HG02610 (cell line): Measurements from ENCODE around the gene TRMT6.

Experiments
- ATAC-seq: cut with Tn5 transposase; IDR thresholded peaks from one replicate; pipeline ENCODE4 v1.9.1; 2021; ENCODE audit warnings: mild to moderate bottlenecking, moderate library complexity; ENCODE audit not compliant: unreplicated experiment

Gene TRMT6

DNA sequence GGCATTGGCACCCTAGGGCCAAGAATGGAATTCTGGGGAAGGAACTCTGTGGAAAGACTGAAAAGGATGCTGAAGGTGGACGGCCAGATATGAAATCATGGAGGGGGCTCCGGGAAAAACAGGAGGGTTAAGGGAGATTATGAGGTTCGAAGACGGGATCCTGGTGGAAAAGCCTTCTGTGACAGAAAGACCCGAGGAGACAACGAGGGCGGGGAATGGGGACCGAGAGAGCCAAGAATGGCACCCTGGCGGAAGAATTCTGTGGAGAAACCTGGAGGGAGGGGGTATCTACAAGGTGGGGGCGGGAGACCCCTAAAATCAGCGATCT is 426 bp downstream of the TRMT6 start:
- no peak for ATAC-seq

GRCh38 chr20:5947276-5947675 is 3.1 kb downstream of the TRMT6 start:
- no peak for ATAC-seq

GRCh38 chr20:5945963-5946362 is 4.4 kb downstream of the TRMT6 start:
- ATAC-seq, result no peak

DNA sequence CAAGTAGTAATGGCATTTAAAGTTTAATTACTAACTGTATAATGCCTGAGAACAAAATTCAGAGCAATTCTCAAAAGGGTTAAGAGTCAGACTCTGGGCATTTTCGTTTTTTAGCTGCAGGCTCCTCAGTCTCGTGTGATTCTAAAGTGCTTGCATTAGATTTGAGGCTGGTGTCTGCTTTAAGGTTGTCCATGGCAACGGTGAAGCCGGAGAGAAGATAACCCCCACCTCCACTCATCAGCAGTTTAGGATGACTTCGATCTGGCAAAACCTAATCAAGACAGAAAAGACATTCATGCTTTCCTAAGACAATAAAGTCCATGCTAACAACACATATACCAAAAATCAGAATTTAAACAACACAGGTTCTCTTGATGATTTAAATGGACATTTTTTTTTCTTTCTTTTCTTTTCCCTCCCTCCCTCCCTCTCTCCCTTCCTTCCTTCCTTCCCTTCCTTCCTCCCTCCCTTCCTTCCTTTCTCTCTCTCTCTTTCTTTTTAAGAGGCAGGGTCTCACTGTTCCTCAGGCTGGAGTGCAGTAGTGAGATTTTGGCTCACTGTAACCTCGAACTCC is 11.8 kb downstream of the TRMT6 start:
- no peak for ATAC-seq

DNA sequence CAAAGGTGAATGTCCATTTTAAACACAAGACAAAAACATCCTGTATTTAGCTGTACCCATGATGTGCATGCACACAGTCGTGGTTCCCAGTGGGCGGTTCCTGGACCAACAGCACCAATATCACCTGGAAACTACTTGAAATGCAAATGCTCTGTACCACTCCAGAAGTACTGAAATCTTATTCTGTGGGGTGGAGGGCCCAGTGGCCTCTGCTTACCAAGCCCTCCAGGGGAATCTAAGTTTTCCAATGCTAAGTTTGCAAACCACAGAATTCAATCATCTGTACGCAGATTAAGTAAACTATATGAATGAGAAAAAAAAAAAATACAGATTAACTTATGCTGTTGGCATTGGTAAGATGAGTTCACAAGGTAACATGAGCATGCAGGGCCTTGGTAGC is 14.1 kb downstream of the TRMT6 start:
- ATAC-seq, result no peak

- no peak for ATAC-seq
These were observed 14.9 kb downstream of the TRMT6 start for GRCh38 chr20:5935384-5935783.

GRCh38 chr20:5933802-5934436 is 16.4 kb downstream of the TRMT6 start:
- ATAC-seq, result no peak

DNA sequence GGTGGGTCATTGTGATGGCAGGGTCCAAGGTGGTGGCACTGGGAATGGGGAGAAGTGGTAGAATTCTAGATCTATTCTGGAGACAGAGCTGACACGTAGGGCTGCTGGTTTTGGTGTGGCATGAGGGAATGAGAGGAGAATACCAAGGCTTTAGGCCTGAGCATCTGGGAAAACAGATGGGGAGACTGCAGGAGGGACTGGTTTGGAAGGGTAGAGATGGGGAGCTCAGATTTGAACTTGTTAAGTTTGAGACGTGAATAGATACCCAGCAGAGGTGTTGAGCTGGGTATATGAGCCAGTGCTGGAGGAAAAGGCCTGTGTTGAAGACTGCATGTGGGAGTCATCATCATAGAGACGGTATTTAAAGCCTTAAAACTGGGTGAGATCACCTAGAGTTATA is 17.5 kb downstream of the TRMT6 start:
- no peak for ATAC-seq

- ATAC-seq, result no peak
These were observed 18.9 kb downstream of the TRMT6 start for GRCh38 chr20:5931411-5931810.

DNA sequence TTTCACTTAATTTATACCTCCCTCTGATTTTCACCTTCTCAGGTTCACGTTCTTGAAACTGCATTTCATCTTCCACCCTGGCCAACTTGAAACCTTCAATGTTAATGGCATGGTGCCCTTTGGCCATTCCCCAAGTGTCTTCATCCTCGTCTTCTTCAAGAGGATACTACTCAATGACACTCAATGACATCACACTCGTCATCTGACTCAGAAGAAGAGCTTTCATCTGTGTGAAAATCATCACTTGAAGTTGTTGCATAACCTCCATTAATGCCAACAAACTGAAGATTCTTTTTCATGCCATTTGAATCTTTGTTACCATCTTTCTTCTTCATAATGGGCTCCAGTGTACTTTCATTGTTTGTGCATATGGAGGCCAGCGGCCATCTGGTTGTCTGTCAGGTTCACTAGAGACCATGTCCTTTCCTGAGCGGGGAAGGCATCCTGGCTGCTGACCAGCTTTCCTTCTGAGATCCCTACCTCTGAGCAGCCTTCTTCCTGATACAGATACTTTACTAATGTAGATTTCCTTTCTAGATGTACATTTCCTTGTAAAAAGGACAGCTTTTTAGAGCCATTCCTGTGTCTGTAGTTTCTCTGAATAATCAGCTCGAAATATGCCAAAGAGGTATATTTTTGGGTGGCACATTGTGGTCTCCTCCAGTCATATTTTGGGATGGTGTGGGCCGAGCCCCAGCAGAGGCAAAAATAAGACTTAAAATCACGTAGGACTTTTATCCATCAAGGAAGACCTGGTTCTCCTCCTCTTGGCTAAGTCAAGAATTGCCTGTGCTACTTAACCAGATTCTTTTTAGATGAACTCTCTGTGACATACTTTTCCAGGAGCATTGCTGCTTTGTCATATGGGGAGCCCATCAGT is 21.3 kb downstream of the TRMT6 start:
- no peak for ATAC-seq

DNA sequence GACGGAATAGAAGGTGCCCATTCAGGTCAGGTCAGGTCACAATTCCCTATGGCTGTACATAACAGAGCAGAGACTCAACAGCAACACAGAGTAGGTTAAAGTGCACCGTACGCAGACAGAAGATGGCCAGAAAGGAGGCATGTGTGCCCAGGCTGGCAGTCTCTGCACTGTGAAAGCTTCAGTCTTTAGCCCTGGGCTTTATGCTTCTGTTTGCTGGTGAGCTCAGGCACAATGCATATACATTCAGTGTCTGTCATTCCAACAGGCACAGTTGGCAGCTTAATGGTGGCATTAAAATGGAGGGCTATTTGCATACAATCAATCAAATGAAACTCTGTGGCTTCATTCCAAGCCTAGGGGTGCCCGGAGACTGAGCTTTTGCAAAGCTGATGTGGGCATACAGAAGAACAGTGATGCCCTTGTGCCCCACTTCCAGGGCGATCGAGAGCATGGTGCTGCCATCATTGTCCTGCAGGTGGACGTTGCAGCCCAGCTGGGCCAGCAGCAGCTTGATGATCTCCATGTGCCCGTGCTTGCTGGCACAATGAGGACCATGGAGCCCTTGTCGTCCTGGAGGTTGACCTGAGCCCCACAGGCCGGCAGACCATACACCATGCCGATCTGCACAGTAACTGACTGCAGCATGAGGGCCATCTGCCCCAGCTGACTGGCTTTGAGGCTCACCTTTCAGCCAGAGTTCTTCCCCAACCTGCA is 22.4 kb downstream of the TRMT6 start:
- no peak for ATAC-seq

GRCh38 chr20:5925551-5925950 is 24.8 kb downstream of the TRMT6 start:
- ATAC-seq, result no peak

DNA sequence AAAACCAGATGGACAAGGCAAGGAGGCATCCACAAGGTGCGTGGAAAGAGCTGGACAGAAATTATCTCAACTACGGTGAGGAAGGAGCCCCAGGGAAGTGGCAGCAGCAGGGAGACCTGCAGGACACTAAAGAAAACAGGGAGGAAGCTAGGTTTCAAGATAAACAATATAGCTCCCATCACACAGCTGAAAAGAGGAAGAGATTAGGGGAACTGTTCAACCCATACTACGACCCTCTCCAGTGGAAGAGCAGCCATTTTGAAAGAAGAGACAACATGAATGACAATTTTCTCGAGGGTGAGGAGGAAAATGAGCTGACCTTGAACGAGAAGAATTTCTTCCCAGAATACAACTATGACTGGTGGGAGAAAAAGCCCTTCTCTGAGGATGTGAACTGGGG is 26.8 kb downstream of the TRMT6 start:
- ATAC-seq, result no peak

DNA sequence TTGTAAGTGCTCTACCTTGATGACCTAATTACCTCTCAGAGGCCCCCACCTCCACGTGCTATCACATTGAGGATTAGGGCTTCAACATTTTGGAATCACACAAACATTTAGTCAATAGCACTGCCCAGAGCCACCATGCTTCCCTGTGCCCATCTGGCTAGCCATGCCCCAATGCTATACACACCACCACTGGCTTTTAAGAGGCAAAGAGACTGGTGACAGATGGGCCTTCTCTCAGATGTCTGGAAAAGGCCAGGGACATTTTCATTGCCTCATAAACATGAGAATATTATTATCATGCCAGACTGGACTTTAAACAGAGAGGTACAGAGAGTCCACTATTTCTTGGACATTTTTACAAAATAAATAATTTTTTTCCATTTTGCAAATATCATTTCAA is 29.8 kb downstream of the TRMT6 start:
- no peak for ATAC-seq

GRCh38 chr20:5919626-5920544 is 30.4 kb downstream of the TRMT6 start:
- no peak for ATAC-seq

- ATAC-seq, result no peak
These were observed 31.3 kb downstream of the TRMT6 start for GRCh38 chr20:5918856-5919625.

GRCh38 chr20:5914859-5915258 is 35.5 kb downstream of the TRMT6 start:
- ATAC-seq, result no peak

- ATAC-seq, result no peak
These were observed 37.2 kb downstream of the TRMT6 start for GRCh38 chr20:5913166-5913565.

- ATAC-seq, result no peak
These were observed 40.1 kb downstream of the TRMT6 start for GRCh38 chr20:5910186-5910585.

DNA sequence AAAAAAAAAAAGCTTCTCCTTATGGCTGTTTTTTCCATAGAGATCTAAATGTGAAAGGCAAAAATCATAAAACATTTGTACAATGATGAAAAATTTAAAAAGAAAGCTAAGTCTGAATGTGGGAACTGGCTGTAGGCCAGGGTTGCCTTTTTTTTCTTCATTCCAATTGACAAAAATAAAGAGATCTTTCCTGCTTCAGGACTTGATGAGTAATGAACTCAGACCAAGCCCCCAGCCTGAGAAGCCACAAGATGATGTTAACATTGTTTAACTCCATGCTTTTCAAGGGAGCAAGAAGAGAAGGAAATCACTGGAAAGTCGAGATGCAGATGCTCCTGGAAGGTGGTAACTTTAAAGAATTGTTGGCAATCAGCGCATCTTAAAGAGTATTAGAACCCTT is 41.4 kb downstream of the TRMT6 start:
- no peak for ATAC-seq
